IPS DF 4.7 (cell line): ENCODE results near the gene SLF2.
"Not testable (repeated sequence)": the region's sequence is repeated elsewhere in the genome, so short reads cannot be mapped to it uniquely, and the experiment has no call there.

Experiments
- DNase-seq: peaks from one replicate; pipeline ENCODE4 v3.0.0-alpha.2; 2013; ENCODE audit warnings: low spot score; ENCODE audit errors: extremely low read depth

SLF2 gene

DNA sequence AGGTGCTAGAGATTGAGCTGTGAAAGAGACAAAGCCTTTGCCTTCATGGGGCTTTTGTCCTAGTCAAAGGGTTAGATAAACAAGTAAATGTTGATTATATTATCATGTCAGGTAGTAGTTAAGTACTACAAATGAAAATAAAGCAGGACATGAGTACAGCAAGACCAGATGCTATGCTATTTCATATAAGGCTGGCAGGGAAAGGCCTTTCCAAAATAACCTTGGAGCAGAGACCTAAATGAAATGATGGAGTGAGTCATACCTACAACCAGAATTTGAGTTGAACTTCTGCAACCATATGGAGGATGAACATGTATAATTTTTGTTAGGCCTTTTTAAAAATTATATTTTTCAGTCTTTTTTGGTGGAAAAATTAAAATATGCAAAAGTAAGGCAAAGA, 33.0 kb downstream of the SLF2 start:
- no peak for DNase-seq

DNA sequence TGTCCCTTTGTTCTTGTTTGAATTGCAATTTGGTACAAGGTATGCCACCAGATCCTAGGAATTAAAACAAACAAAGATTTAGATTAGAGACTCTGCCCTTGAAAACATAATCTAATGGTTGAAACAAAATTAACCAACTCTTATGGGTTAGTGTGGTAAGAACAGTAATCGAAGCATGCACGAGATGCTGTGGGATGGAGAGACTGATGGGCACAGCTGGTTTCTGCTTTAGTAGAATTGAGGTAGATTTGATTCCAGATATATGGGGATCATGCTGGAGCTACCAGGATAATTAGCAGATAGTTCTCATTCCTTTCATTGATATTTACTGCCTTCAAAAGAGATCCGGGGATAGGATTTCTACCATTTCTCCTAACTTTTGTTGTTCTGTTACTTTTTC, 36.2 kb downstream of the SLF2 start:
- DNase-seq: no peak

DNA sequence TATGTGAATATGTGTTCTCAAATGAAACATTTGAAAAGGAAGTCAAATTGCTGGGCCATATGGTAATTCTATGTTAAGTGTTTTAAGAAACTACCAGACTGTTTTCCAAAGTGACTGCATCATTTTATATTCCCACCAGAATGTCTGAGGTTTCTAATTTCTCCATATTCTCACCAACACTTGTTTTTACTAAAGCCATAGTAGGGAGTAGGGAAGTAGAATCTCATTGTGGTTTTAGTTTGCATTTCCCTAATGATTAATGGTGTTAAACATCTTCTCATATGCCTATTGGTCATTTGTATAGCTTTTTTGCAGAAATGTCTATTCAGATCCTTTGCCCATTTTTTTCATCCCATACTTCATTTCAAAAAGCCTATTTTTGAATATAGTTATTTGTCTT, 47.5 kb downstream of the SLF2 start:
- DNase-seq: no peak

GRCh38 chr10:100962351-100963080, 49.8 kb downstream of the SLF2 start:
- no peak for DNase-seq

GRCh38 chr10:100963826-100964225, 51.1 kb downstream of the SLF2 start:
- no peak for DNase-seq

DNA sequence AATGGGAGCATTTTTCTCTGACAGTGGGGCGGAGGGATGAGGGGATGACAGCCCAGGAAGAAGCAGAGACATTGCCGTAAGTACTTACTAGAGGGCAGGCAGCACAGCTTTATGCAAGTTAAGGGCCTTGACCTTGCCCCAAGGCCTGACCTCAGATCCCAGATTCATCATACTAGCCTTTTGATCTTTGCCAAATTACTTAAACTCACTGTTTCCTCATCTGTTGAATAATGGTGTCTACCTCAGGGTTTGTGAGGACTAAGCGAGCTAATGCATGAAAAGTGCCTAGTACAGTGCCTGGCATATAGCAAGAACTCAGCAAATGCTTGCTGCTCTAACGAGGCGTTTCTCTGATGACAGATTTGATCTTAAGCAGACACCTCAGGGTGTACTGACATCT, 53.1 kb downstream of the SLF2 start:
- DNase-seq: no peak

DNA sequence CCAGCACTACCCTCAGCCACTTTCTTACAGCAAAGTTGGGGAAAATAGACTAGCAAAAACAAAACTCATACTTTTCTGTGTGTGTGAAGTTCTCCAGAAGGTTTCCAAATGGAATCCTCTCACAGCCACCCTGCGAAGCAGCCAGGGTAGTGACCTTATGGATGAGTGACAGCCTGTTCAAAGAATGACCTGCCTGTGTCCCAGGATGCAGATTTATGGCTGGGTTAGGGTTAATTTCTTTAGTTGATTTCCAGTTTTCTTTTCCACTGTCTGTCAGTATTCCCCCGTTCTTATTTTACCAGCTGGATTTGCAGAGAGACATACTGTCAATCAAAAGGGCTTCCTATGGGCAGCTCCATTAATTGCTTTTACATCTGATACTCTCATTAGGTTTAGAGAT, 54.1 kb downstream of the SLF2 start:
- no peak for DNase-seq

DNA sequence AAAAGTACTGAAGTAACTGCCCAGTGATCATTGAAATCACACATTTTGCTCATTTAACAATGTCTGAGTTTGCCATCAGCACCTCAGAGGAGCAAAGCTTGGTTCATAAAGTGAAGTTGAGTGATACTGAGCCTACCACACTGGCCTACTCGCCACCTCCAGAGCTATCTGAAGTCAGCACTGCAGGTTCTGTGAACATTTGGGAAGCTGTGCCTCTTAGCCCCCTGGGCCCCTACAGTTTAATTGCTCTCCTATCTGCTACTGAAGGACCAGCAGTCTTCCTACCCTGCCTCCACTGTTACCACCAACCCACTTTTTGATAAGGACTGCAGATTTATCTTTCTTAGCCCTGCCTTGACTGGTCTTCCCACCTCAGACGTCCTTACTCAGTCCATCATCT, 54.6 kb downstream of the SLF2 start:
- no peak for DNase-seq

DNA sequence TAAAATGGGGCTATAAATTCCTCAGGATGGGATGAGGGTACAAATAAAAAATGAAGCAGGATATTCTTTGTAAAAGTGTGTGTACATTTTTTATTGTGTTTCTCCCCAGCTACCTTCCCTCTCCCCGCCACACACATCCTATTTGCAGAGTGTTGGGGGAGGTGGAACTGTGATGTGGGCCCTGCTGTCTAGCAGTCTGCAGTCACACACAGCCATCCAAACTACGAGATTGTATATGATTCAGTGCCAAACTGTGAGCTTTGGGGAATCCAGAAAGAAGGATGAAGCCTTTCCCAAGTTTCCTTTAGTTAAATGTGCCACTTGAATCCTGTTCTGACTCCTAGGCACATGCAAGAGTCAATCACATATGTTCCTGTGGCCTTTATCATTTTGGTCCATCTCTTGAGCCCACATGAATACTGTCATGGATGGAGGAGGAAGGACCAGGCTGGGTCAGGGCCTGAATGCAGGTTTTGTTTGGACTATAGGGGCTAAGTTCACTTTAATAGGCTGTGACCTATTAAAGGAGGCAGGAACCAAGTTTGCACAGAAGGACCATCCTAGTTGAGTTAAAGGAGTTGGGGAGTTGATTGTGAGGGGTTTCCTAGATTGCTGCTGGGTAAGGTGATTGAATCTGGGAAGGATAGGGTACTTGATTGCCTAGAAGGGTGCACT, 55.4 kb downstream of the SLF2 start:
- DNase-seq: no peak

GRCh38 chr10:100968863-100969186, 56.1 kb downstream of the SLF2 start:
- DNase-seq: no peak

GRCh38 chr10:100969187-100970075, 56.7 kb downstream of the SLF2 start, which contains the start of gene SEMA4G:
Gene SEMA4G, plus strand, starts transcription at chr10:100969504. Its CDS starts 3,409 bp downstream, at chr10:100972913.
- DNase-seq: no peak

DNA sequence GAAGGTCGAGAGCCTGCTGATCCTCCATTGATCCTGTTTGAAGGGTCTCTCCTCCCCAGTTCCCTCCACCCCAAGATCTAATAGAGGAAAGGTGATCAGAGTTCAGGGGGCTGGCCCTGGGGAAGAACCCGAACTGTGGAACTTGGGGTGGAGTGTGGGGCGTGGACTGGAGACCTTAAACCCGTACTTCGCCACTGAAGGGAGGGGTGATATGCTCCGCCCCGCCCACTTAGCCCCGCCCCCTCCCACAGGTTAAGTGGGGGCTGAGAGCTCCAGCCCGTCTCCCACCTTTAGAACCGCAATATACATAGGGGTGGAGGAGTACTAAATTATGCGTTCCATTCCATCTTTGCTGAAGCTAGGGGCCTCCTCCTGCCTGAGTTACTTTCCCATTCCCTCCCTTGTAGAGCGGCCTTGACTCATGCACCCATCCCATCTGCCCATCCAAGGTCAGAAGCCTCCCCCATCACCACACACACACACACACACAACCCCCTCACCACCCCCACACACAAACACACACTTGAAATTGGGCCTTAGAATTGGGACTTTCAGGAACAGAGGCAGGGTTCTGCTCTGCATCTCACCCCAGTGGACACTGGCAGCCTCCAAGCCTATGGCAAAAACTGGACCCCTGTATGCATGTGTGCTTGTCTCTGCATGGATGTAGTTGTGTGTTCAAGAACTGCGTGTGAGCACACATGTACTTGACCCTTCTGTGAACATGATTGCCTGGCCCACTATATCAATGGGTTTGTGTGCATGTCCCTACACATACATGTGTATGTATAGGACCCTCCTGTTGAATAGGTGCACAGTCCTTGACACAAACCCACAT, 57.5 kb downstream of the SLF2 start:
- no peak for DNase-seq

DNA sequence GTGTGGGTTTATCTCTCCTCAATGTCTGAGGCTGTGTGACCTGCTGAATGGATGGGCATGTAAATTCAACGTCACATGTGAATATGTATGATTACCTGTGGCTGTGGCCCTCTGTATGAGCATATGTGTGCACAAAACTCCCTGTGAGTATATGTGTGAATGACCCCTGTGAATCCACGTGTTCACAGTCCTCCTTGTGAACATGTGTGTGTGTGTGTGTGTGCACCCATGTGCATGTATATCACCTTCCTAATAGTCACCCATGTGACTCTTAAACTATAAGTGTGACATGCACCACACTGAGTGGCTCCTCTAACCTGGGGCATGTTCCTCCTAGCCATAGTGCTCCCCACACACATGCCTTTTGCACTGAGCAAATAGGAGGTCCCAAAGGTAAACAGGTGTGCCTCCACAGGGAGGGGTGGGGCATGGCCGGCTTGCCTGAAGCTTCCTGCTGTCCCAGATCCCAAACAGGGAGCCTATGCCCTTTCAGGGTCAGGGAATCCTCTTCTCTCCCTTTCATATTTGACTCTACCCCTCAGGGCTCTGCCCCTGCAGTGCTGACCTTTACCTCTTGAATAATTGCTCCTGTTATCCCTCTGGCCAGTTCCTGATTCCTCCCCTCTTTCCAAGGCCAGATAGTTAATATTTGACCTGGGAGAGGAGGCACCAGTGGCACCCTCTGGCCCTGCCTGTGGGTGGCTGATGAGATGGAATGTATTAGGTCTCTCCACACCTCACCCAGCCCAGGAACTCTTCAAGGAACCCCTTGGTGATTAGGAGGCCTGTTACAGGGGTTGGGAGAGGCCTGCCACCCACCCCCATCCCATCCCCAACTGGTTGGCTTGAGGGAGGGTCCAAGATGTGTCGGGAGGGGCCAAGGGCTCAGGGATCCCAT, 58.4 kb downstream of the SLF2 start:
- DNase-seq: no peak

- DNase-seq: no peak
Observed at GRCh38 chr10:100972115-100972903, 59.5 kb downstream of the SLF2 start.

DNA sequence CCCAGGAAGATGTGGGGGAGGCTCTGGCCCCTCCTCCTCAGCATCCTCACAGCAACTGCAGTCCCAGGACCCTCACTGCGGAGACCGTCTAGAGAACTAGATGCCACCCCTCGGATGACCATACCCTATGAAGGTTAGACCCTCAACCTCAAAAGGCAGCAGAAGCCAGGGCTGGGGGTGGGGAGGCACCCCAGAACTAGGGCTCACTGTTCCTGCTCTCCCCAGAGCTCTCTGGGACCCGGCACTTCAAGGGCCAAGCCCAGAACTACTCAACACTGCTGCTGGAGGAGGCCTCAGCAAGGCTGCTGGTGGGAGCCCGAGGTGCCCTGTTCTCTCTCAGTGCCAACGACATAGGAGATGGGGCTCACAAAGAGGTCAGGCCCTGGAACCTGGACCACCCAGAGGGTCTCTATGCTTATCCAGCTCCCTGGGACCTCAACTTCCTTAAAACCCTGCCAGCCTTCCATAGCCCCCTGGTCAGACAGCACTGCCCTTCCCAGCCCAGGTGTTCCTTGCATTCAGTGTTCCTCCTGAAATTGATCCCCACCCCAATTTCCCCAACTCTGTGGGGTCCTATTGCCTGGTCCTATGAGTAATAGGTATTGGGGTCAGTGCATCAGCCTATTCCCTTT, 60.3 kb downstream of the SLF2 start:
- DNase-seq: no peak

DNA sequence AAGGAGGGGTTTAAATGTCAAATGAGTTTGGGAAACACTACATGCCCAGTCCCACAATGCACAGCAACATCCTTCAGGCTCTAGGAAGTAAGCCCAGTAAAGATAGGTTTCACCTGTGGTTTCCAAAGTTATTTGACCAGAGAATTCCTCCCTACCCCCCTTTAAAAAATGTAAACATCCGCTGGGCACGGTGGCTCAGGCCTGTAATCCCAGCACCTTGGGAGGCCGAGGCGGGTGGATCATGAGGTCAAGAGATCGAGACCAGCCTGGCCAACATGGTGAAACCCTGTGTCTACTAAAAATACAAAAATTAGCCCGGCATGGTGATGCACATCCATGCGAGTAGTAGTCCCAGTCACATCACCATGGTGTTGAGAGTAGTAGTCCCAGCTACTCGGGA, 62.6 kb downstream of the SLF2 start:
- DNase-seq: not testable (repeated sequence)

GRCh38 chr10:100976906-100977305, 64.1 kb downstream of the SLF2 start:
- no peak for DNase-seq

DNA sequence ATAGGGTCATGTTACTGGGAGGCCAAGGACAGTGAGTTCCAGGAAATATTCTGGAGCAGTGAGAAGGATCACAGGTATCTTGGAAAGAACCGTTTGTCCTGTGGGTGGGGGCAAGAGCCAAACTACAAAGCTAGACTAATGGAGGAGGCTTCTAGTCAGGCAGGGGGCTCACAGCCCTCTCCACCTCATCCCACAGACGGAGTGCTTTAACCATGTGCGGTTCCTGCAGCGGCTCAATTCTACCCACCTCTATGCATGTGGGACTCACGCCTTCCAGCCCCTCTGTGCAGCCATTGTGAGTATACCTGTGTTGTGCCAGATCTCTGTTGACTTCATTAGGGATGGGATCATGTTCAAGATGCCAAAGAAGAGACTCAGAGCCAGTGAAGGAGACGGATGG, 64.7 kb downstream of the SLF2 start:
- no peak for DNase-seq
